Left renal pelvis (tissue), 4 donors: ENCODE data around the gene HSD17B12. TPM values are rescaled to one million over a fixed set of nuclear protein-coding genes. Genes with fewer than 3 reads are reported as not detected.

ENCODE experiments used
- DNase-seq, 4 donors: peaks; one replicate each; pipeline ENCODE4 v3.0.0-alpha.2; 2013; ENCODE audit warnings: low read depth in 4 of 4, low spot score in 3 of 4
- polyA plus RNA-seq, 4 donors: library from polyadenylated mRNA; unstranded; fragments of 120-200 nt; gene quantifications; one replicate each; pipeline ENCODE4 v1.2.1, GENCODE V29; 2013; ENCODE audit not compliant: insufficient read length in 4 of 4

Gene HSD17B12
- polyA plus RNA-seq, 4 donors, result 54.5 to 108 (median 89.0) TPM

- no peak for DNase-seq
Observed at GRCh38 chr11:43797337-43797736, 116.8 kb downstream of the HSD17B12 start.

DNA sequence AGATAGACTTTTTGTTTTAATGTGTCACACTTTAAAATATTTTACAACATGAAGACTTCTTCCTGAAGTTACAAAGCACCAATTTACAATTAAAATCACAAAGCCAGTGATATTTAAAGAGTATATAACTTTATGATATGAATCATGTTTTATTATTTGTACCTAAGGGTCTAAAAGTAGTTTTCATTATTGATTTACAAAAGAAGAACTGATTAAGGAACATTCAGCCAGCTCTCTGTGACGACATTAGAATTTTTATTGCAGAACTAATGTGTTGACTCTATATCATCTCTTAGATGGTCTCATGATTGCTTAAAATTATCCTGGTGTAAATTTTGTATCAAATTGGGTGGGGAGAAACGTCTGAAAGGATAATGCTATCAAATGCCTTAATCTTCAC is 117.3 kb downstream of the HSD17B12 start:
- no peak for DNase-seq

- no peak for DNase-seq
Observed at GRCh38 chr11:43802509-43802908, 122.0 kb downstream of the HSD17B12 start.

DNA sequence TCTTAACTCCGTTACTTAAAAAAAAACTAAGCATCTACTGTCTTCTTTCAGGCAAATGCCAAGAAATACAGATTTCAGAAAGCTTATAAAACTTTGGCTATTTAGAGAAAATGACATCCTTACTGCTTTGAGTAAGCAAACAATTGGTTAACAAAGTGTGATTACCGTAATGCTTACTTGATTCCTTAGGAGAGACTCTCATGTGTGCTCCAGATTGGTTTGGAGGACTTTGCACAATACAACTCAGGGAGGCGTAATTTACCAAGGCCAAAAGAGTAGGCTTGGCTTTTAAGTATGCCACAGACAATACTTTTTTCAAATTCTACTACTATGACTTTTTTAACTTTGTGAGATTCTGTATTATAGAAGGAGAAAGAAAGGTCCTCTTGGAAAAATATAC is 123.2 kb downstream of the HSD17B12 start:
- DNase-seq, result no peak

GRCh38 chr11:43806976-43807375 is 126.4 kb downstream of the HSD17B12 start:
- no peak for DNase-seq

- no peak for DNase-seq
Observed at GRCh38 chr11:43810929-43811596, 130.5 kb downstream of the HSD17B12 start.

DNA sequence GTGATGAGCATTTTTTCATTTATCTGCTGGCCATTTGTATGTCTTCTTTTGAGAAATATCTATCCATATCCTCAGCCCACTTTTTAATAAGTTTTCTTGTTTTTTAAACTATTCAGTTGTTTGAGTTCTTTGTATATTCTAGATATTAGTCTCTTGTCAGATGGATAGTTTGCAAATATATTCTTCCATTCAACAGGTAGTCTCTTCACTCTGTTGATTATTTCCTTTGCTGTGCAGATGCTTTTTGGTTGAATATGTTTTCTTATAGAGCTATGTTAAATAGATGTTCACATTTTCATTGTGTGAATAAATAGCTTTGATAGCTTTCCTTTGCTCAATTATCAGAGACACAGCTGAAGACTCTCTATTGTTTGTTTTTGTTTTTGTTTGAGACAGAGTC is 131.9 kb downstream of the HSD17B12 start:
- DNase-seq, result no peak

DNA sequence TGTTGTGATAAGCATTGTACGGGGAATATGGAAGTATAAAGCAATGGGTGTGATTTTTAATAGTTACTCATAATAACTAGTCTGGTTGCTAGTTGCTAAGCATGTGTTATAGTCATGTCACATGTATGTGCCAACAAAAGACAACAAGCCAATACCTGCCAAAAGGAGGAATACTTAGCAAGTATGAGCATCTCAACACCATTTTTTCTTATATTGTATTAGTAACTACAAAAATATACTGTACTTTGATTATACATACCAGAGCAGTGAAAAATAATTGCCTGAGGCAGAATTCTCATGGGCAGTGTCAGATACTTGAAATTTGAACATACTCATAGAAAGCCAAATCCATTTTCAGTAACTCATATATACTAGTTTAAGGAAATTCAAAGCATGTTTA is 137.7 kb downstream of the HSD17B12 start:
- no peak for DNase-seq

- no peak for DNase-seq
Observed at GRCh38 chr11:43819926-43820325, 139.4 kb downstream of the HSD17B12 start.

GRCh38 chr11:43823316-43823715 is 142.8 kb downstream of the HSD17B12 start:
- DNase-seq, result no peak

- DNase-seq, result no peak
Observed at GRCh38 chr11:43823851-43824250, 143.3 kb downstream of the HSD17B12 start.

DNA sequence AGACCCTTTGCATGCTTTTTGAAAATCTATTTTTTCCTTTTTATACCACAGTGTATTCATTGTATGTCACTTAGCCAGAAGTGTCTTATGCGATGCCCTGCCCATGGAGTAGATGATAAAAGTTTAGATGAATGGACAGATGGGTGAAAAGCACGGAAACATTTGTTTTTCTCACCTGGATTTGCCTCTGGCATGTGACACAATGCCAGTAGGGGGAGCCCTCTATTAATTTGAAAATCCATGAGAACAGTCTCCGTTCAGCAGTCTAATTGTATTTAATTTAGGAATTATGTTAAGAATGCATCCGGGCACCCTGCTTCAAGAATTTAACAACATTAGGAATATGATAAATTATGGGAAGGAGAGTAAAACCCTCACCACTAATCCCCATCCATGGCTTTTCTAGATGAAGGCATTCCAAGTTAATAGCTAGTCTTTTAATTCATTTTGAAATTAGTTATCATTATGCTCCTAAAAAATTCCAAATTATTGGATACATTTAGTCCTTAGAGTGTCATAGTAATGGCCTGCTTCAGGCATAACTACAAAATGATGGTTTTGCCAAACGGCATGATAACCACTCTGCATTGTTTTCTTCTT is 144.8 kb downstream of the HSD17B12 start:
- DNase-seq, result no peak

DNA sequence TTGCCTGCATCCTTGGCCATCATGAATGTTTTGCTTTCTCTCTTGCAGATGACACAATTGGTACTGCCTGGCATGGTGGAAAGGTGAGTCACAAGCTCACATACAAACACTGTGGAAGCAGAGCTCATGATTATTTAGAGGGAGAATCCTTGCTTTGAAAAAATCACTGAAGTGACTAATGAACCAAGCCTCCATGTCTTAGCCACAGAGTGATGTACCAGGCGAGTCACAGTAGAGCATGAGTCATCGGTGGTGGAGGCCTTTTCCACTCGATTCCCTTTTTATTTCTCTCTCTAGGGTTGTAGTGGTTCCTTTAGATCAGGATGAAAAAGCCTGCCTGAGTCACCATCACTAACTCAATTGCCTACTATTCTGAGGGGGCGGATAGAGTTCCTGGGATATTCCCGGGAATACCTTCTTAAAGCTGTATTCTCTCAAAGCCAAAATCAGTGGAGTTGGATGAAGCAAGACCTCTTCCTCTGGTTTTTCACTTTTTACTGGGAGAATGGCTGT is 150.4 kb downstream of the HSD17B12 start:
- no peak for DNase-seq

DNA sequence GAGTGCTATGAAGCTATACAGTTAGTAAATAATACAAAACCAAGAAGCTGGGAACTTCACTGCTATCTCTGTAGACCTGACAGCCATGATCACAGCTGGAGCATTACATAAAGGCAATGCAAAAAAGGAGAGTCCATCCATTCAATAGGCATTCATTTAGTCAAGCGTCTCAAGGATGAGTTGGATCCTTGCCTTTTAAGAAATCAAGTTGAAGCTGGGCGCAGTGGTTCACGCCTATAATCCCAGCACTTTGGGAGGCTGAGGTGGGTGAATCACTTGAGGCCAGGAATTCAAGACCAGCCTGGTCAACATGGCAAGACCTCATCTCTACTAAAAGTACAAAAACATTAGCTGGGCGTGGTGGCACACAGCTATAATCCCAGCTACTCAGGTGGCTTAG is 152.0 kb downstream of the HSD17B12 start:
- no peak for DNase-seq

GRCh38 chr11:43833657-43834073 is 153.1 kb downstream of the HSD17B12 start:
- DNase-seq, result no peak

DNA sequence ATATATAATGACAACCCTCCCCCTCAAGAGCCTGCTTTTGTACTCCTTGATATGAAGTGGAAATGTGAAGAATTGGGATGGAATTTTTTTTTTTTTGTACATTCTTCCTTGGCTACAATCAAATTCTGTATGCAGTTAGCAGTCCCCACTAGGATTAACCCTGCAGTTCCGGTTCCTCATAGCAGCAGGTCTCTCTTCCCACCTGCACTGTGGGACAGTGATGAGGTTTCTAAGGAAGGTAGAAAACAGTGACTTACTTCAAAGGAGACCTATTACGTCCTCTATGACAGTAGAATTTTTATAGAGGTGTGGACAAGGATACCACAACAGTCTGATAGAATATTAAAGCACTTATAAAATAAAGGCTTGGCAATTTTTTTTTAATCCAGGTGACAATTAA is 153.7 kb downstream of the HSD17B12 start:
- DNase-seq, result no peak

DNA sequence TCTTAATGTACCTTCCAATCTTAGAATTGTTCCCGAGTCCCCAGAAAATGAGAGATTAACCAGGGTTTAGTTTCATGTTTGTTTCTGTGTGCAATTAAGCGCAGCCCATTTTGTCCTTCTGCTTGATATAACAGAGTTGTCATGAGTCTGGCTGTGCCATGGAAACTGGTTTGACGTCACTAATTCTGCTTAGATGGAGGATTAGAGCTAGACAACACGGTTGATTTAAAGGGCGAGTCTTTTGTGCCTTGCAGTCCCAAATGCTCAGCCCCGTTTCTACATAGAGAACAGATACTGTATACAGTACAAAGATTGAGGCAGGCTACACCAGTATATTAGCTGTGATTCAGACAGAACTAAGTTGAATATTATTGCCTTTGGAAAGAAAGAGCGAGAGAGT is 154.6 kb downstream of the HSD17B12 start:
- no peak for DNase-seq

GRCh38 chr11:43837879-43838278 is 157.3 kb downstream of the HSD17B12 start:
- no peak for DNase-seq

- no peak for DNase-seq
Observed at GRCh38 chr11:43842021-43842420, 161.5 kb downstream of the HSD17B12 start.

DNA sequence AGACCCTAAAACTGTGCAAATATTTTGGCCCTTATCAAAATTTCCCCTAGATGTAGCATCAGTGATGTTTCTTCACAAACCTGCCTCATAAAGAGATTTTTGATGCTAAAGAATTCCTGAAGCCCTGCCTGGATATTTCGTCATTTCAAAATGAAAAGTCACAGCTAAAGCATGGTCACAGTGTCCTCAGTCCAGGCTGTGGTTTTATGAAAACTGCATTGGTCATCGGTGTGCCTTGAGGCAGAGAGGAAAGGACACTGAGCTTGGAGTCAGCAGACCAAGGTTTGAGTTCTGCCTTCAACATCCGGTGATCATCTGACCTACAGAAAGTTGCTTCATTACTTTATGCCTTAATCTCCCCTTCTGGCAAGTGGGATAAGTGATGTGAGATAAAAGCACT is 165.3 kb downstream of the HSD17B12 start:
- DNase-seq, result no peak

DNA sequence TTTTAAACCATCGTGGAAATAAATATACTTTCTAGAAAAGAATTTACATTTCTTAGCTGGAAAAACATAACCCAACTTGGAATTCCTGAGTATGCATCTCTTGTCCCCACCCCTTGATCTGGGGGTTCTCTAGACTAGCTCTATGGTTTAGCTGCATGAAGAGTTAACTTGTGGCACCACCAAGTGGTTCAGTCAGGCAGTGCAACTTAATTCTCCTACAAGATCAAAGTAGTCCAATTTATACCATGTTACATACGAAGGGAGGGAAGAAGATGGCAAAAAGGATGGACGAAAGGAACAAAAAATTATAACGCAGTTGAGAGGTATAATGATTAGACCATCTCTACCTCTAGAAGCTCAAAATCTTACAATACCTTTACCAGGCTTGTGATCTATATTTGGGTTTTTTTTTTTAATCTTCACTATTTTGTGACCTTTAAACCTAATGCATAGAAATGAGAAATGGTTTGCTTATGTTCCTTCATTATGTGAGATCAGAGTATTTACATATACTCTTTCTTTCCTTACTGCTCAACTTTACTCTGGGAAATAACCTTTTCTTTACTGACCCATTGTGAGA is 171.6 kb downstream of the HSD17B12 start:
- DNase-seq, result peak; percentile 25 to 45 (median 31)

DNA sequence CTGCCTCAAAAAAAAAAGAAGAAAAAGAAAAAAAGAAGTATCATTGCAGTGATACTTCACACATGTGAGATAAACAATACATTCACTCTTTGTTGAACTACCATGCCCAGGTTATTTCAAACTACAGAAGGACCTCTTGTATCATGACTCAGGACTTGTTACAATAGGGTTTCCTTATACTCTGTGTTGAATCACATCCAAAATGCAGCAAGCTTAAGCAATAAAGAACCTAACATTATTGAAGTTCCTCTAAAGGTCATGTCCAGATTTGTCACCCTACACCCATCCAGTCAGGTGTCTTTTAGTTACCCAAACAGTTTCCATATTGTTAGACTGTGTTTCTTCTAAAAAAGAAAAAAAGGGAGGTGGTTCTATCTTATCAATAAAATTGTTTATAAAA is 173.2 kb downstream of the HSD17B12 start:
- no peak for DNase-seq
